OCI-LY3 (cell line): Measurements from ENCODE around the gene ASB15.

ENCODE experiments used
- H2AFZ ChIP-seq: fragments of 200-600, 300-600 bp; shearing (Covaris generic); 2 replicates; pipeline ENCODE4 v1.6.0; 2014; ENCODE audit warnings: antibody characterized with exemption, low read depth, low read length
- H3K27ac ChIP-seq: fragments of 200-600, 300-600 bp; sonication (generic); 2 replicates; pipeline ENCODE4 v1.5.1; 2014; ENCODE audit warnings: mild to moderate bottlenecking, low read length, moderate library complexity, mixed read lengths
- H3K27me3 ChIP-seq: fragments of 200-600, 300-600 bp; sonication (generic); 2 replicates; pipeline ENCODE4 v1.6.1; 2014; ENCODE audit warnings: low read depth, low read length, mixed read lengths
- H3K36me3 ChIP-seq: fragments of 200-600, 300-600 bp; sonication (generic); replicated peaks from 2 replicates; pipeline ENCODE3; 2014; ENCODE audit warnings: low read depth, low read length, mixed read lengths
- H3K4me1 ChIP-seq: fragments of 300-600, 200-600 bp; sonication (generic); 2 replicates; pipeline ENCODE4 v1.6.1; 2014; ENCODE audit warnings: low read length, mixed read lengths
- H3K4me2 ChIP-seq: fragments of 200-600, 300-600 bp; sonication (generic); 2 replicates; pipeline ENCODE4 v1.6.1; 2014; ENCODE audit warnings: low read length, mixed read lengths
- H3K4me3 ChIP-seq: fragments of 300-600, 200-600 bp; sonication (generic); 2 replicates; pipeline ENCODE4 v1.5.1; 2014; ENCODE audit warnings: antibody characterized with exemption, mild to moderate bottlenecking, low read length, moderate library complexity
- H3K79me2 ChIP-seq: fragments of 300-600, 200-600 bp; shearing (Covaris generic); 2 replicates; pipeline ENCODE4 v1.6.1; 2014; ENCODE audit warnings: mild to moderate bottlenecking, low read length, mixed read lengths
- H3K9ac ChIP-seq: fragments of 300-600, 200-600 bp; shearing (Covaris generic); 2 replicates; pipeline ENCODE4 v1.6.0; 2014; ENCODE audit warnings: mild to moderate bottlenecking, low read length, moderate library complexity
- H3K9me3 ChIP-seq: fragments of 200-600, 300-600 bp; shearing (Covaris generic); 2 replicates; pipeline ENCODE4 v1.6.1; 2014; ENCODE audit warnings: low read length, mixed read lengths; ENCODE audit not compliant: insufficient read depth
- H4K20me1 ChIP-seq: fragments of 200-600, 300-600 bp; sonication (generic); 2 replicates; pipeline ENCODE4 v1.6.1; 2016; ENCODE audit warnings: low read length, mixed read lengths; ENCODE audit not compliant: insufficient read depth
- EZH2phosphoT487 ChIP-seq: fragments of 200-600 bp; shearing (Covaris generic); IDR thresholded peaks from 2 replicates; pipeline ENCODE4 v1.6.1; 2018; ENCODE audit warnings: antibody characterized with exemption, mixed run types, low read depth
- TF ChIP-seq, protein P1 (sequence below): fragments of 200-600, 300-600 bp; sonication (generic); IDR thresholded peaks from 2 replicates; pipeline ENCODE4 v1.5.1; 2014; ENCODE audit warnings: antibody characterized with exemption, low read length, low read depth

The ASB15 gene

DNA sequence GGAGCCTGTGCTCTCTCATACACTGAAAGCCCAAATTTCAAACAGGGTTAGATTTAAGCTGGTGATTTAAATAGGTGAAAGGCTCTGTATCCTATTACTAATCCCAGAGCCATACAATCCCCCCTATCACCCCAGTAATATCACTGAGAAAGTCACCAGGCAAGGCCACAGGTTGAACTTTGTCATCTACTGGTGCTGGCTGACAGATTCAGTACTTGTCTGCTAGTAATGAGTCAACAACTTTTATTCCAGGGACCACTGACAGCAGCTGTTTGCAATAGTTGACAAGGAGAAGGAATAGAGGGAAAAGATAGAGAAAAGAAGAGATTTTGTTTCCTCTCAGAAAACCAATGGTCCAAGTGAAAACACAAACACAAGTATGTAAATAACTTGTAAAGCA lies 10.4 kb downstream of the ASB15 start:
- Histone ChIP-seq H3K4me1 (no peaks in the 10 kb centered on the region), H3K9ac (no peak overlapping the region), H3K9me3 (no peaks in the 10 kb centered on the region), H4K20me1 (no peaks in the 10 kb centered on the region), H3K79me2 (no peaks in the 10 kb centered on the region), H3K4me3 (no peak overlapping the region), H3K27me3 (no peaks in the 10 kb centered on the region), H2AFZ (no peak overlapping the region), H3K4me2 (no peak overlapping the region), H3K36me3 (no peaks in the 10 kb centered on the region), H3K27ac (no peak overlapping the region)
- TF ChIP-seq EZH2phosphoT487: no peak

DNA sequence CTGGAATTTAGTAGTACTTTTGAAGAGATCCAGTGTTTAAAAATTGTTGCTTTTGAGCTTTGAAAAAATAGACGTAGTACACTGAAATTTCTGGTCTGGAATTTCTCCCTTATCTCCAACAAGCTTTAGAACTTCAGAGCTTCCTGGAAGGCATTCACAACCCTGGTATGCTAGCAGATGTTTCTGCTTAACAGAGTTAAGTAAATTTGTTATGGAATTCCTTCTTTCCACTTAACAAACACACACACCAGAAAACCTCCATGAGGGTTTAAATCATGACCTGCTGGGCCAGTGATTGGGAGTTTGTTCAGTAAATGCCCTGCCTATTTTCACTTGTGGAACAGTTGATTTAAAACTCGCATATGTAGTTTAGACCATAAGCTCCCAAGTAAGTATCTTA lies 13.7 kb downstream of the ASB15 start:
- H3K27ac ChIP-seq: no peak overlapping the region
- no peaks in the 10 kb centered on the region for H3K79me2 ChIP-seq
- H3K9ac ChIP-seq: no peak overlapping the region
- no peaks in the 10 kb centered on the region for H4K20me1 ChIP-seq
- no peak overlapping the region for H2AFZ ChIP-seq
- H3K4me1 ChIP-seq: no peaks in the 10 kb centered on the region
- TF ChIP-seq, protein P1, sequence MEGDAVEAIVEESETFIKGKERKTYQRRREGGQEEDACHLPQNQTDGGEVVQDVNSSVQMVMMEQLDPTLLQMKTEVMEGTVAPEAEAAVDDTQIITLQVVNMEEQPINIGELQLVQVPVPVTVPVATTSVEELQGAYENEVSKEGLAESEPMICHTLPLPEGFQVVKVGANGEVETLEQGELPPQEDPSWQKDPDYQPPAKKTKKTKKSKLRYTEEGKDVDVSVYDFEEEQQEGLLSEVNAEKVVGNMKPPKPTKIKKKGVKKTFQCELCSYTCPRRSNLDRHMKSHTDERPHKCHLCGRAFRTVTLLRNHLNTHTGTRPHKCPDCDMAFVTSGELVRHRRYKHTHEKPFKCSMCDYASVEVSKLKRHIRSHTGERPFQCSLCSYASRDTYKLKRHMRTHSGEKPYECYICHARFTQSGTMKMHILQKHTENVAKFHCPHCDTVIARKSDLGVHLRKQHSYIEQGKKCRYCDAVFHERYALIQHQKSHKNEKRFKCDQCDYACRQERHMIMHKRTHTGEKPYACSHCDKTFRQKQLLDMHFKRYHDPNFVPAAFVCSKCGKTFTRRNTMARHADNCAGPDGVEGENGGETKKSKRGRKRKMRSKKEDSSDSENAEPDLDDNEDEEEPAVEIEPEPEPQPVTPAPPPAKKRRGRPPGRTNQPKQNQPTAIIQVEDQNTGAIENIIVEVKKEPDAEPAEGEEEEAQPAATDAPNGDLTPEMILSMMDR: no peak
- no peak for TF ChIP-seq EZH2phosphoT487
- H3K4me2 ChIP-seq: no peak overlapping the region
- H3K36me3 ChIP-seq: no peaks in the 10 kb centered on the region
- H3K4me3 ChIP-seq: no peak overlapping the region
- H3K9me3 ChIP-seq: no peaks in the 10 kb centered on the region
- no peaks in the 10 kb centered on the region for H3K27me3 ChIP-seq

DNA sequence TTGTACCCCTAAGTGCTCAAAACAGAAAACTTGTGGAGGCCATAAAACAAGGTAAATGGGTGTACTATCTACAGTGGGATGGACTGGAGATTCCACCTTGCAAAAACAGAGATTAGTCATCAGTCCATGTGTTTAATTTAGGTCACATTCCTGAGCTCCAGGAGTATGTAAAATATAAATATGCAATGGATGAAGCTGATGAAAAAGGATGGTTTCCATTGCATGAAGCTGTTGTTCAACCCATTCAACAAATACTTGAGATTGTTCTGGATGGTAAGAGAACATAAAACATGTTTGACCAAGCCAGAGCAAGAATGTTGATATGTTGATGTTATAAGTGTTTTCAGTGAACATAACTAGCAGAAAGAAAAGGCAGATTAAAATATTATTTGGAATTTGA lies 14.6 kb downstream of the ASB15 start:
- Histone ChIP-seq H3K27ac (no peak overlapping the region), H3K4me3 (no peak overlapping the region), H3K36me3 (no peaks in the 10 kb centered on the region), H3K9ac (no peak overlapping the region), H3K79me2 (no peaks in the 10 kb centered on the region), H3K4me1 (no peaks in the 10 kb centered on the region), H3K27me3 (no peaks in the 10 kb centered on the region), H3K4me2 (no peak overlapping the region), H3K9me3 (no peaks in the 10 kb centered on the region), H4K20me1 (no peaks in the 10 kb centered on the region), H2AFZ (no peak overlapping the region)
- TF ChIP-seq, protein P1: no peak
- no peak for TF ChIP-seq EZH2phosphoT487

DNA sequence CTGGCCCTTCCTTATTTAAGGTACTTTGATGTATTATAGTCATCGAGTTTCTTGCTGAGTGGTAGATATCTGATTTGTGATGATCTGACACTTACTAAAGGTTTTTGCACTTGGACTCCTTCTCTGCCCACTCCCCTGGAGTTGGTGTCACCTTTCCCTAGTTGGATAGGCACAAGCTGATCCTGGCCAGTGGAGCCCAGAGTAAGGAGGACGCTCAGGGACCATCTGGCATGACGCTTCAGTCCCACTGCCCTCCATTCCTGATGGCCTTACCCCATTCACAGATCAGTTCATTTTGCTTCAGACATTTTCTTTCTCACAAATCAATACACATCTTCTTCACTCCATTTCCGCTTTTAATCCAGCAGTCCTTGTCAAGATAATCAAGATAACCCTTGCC lies 20.1 kb downstream of the ASB15 start:
- no peak overlapping the region for H2AFZ ChIP-seq
- no peaks in the 10 kb centered on the region for H3K9me3 ChIP-seq
- H3K4me3 ChIP-seq: no peak overlapping the region
- H3K27ac ChIP-seq: no peak overlapping the region
- no peaks in the 10 kb centered on the region for H3K36me3 ChIP-seq
- H3K4me2 ChIP-seq: no peak overlapping the region
- H3K9ac ChIP-seq: no peak overlapping the region
- H3K4me1 ChIP-seq: peaks cover 7% of the 10 kb centered on the region
- H3K27me3 ChIP-seq: no peaks in the 10 kb centered on the region
- H3K79me2 ChIP-seq: no peaks in the 10 kb centered on the region
- no peaks in the 10 kb centered on the region for H4K20me1 ChIP-seq
- TF ChIP-seq EZH2phosphoT487: no peak
- TF ChIP-seq, protein P1: no peak
